HG02970 (cell line): ENCODE data around the gene TYK2.
A peak's percentile ranks its signal among the peaks of the same experiment; 100 is the strongest.

Experiments
- ATAC-seq: cut with Tn5 transposase; IDR thresholded peaks from one replicate; pipeline ENCODE4 v1.9.1; 2021; ENCODE audit warnings: mild to moderate bottlenecking, moderate library complexity, moderate number of reproducible peaks; ENCODE audit not compliant: unreplicated experiment, low FRiP score

TYK2 gene

GRCh38 chr19:10317045-10317856, 63.1 kb downstream of the TYK2 start:
- no peak for ATAC-seq

GRCh38 chr19:10316229-10317044, 63.9 kb downstream of the TYK2 start:
- no peak for ATAC-seq

- peak; percentile 81 for ATAC-seq
Observed at GRCh38 chr19:10315335-10316214, 64.8 kb downstream of the TYK2 start, which contains the start of gene FDX2. FDX2 (minus strand) TSS chr19:10316015; CDS start chr19:10315996, 19 bp downstream.

- no peak for ATAC-seq
Observed at GRCh38 chr19:10309423-10309822, 70.9 kb downstream of the TYK2 start, which contains the start of gene ZGLP1. ZGLP1 (minus strand) TSS chr19:10309815.

- no peak for ATAC-seq
Observed at GRCh38 chr19:10306327-10306726, 74.0 kb downstream of the TYK2 start.

- ATAC-seq: no peak
Observed at GRCh38 chr19:10305139-10305806, 75.1 kb downstream of the TYK2 start.
